Endothelial cell of coronary artery (primary cell): Measurements from ENCODE around the gene OR51Q1. TPM values are rescaled to one million over a fixed set of nuclear protein-coding genes. Genes with fewer than 3 reads are reported as not detected.

Experiments
- total RNA-seq: library from RNA; depleted of rRNA; stranded (reverse); fragments of >200 nt; gene quantifications from 2 replicates; pipeline ENCODE4 v1.2.3, GENCODE V29; 2014

OR51Q1 gene
- not detected in 2 replicates for total RNA-seq

GRCh38 chr11:5421811-5422210, at the start of gene OR51Q1:
Gene OR51Q1, plus strand, starts transcription at chr11:5422111. Its CDS starts 90 bp downstream, at chr11:5422201.

GRCh38 chr11:5383576-5383975, 38.3 kb upstream of the OR51Q1 start, which contains the start of gene OR51M1:
Gene OR51M1, plus strand, starts transcription at chr11:5383812. Its CDS starts 5,587 bp downstream, at chr11:5389399.

GRCh38 chr11:5441414-5441813, 19.5 kb downstream of the OR51Q1 start, which contains the start of gene OR51I1:
Gene OR51I1, minus strand, starts transcription at chr11:5441514. Its CDS starts 0 bp downstream, at chr11:5441514.

GRCh38 chr11:5449023-5449422, 27.1 kb downstream of the OR51Q1 start, which contains the start of gene OR51I2:
Gene OR51I2, plus strand, starts transcription at chr11:5449323. Its CDS starts 4,166 bp downstream, at chr11:5453489.

Other genes with a start within 250 kb of the OR51Q1 start
- not detected in 2 replicates for gene OR51V1, start 221.4 kb upstream of the OR51Q1 start, total RNA-seq
- not detected in 2 replicates for gene HBB, start 195.0 kb upstream of the OR51Q1 start, total RNA-seq
- not detected in 2 replicates for gene HBD, start 187.6 kb upstream of the OR51Q1 start, total RNA-seq
- gene HBG1, start 172.3 kb upstream of the OR51Q1 start, total RNA-seq = not detected in 2 replicates
- 0.18 TPM in 1 of 2 replicates, not detected in the other for gene HBG2, start 167.3 kb upstream of the OR51Q1 start, total RNA-seq
- gene HBE1, start 152.2 kb upstream of the OR51Q1 start, total RNA-seq = 0.18 TPM in 1 of 2 replicates, not detected in the other
- not detected in 2 replicates for gene OR51B4, start 120.2 kb upstream of the OR51Q1 start, total RNA-seq
- gene OR51B2, start 97.8 kb upstream of the OR51Q1 start, total RNA-seq = not detected in 2 replicates
- gene OR51B5, start 78.6 kb upstream of the OR51Q1 start, total RNA-seq = not detected in 2 replicates
- gene OR51B6, start 70.6 kb upstream of the OR51Q1 start, total RNA-seq = not detected in 2 replicates
- not detected in 2 replicates for gene OR51M1, start 38.3 kb upstream of the OR51Q1 start, total RNA-seq
- gene OR51I1, start 19.4 kb downstream of the OR51Q1 start, total RNA-seq = not detected in 2 replicates
- not detected in 2 replicates for gene OR51I2, start 27.2 kb downstream of the OR51Q1 start, total RNA-seq
- gene OR52D1, start 66.6 kb downstream of the OR51Q1 start, total RNA-seq = not detected in 2 replicates
- gene UBQLN3, start 87.8 kb downstream of the OR51Q1 start, total RNA-seq = 0.09 TPM in 1 of 2 replicates, not detected in the other
- under 0.01 TPM in 1 of 2 replicates, not detected in the other for gene UBQLNL, start 94.6 kb downstream of the OR51Q1 start, total RNA-seq
- 0.18 and 0.19 TPM in 2 replicates for gene OR52H1, start 126.4 kb downstream of the OR51Q1 start, total RNA-seq
- gene OR52B6, start 158.8 kb downstream of the OR51Q1 start, total RNA-seq = not detected in 2 replicates
- 0.81 and 1.2 TPM in 2 replicates for gene TRIM6, start 174.5 kb downstream of the OR51Q1 start, total RNA-seq
- 7.8 and 14.8 TPM in 2 replicates for gene TRIM34, start 202.9 kb downstream of the OR51Q1 start, total RNA-seq